Gastrocnemius medialis (tissue), 4 donors: ENCODE data around the gene BTG4.

Experiments
- POLR2A ChIP-seq, 2 donors: fragments of 450-650 bp; IDR thresholded peaks; one replicate each; pipeline ENCODE4 v1.6.1; 2017; ENCODE audit warnings: antibody characterized with exemption in 2 of 2, mild to moderate bottlenecking in 2 of 2, moderate library complexity in 2 of 2
- TF ChIP-seq, protein P1 (sequence below), 5 experiments: fragments of 450-650 bp in 3 of 5; fragments of 200-600 bp in 2 of 5; sonication (generic) in 2 of 5; IDR thresholded peaks in 4 of 5; conservative IDR thresholded peaks in 1 of 5; 1 replicate in 4 of 5; 2 replicates in 1 of 5; pipeline ENCODE4 v1.5.1; 2016 to 2019; ENCODE audit warnings: antibody characterized with exemption in 5 of 5, mild to moderate bottlenecking in 3 of 5, moderate library complexity in 3 of 5

DNA sequence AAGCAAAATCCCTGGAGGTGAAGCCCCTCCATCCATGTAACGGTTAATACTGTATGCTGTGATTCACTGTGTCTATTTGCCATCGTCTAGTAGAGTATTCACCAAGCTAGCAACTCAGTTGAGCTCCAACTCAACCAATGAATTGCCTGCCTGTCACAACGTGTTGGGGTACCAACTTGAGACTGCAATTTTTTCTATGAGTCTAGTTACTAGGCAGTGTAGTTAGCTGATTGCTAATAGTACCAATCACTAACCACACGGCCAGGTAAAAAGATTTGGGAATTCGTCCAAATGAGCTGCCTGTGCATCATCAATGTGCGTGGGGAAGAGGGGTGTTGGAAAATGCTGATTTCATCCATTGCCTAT is 1.0 kb upstream of the BTG4 start:
- no peak for TF ChIP-seq POLR2A (IDR thresholded peaks at IDR 0.05)
- TF ChIP-seq, protein P1, sequence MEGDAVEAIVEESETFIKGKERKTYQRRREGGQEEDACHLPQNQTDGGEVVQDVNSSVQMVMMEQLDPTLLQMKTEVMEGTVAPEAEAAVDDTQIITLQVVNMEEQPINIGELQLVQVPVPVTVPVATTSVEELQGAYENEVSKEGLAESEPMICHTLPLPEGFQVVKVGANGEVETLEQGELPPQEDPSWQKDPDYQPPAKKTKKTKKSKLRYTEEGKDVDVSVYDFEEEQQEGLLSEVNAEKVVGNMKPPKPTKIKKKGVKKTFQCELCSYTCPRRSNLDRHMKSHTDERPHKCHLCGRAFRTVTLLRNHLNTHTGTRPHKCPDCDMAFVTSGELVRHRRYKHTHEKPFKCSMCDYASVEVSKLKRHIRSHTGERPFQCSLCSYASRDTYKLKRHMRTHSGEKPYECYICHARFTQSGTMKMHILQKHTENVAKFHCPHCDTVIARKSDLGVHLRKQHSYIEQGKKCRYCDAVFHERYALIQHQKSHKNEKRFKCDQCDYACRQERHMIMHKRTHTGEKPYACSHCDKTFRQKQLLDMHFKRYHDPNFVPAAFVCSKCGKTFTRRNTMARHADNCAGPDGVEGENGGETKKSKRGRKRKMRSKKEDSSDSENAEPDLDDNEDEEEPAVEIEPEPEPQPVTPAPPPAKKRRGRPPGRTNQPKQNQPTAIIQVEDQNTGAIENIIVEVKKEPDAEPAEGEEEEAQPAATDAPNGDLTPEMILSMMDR (IDR thresholded peaks at IDR 0.05 in 4 of 5, conservative IDR thresholded peaks at IDR 0.05 in 1 of 5) = no peak
